HEK293 (cell line): Measurements from ENCODE around the gene MS4A14.

Source experiments
- PRDM10 ChIP-seq: fragments of 450-650 bp; formaldehyde crosslinking; IDR thresholded peaks from 2 replicates; pipeline ENCODE4 v1.5.1; 2016; ENCODE audit warnings: missing biosample characterization, missing genetic modification characterization
- ZBTB11 ChIP-seq: fragments of 450-650 bp; formaldehyde crosslinking; conservative IDR thresholded peaks from 2 replicates; pipeline ENCODE4 v1.5.1; 2016; ENCODE audit warnings: low read depth, missing biosample characterization, missing genetic modification characterization
- ZBTB17 ChIP-seq: fragments of 450-650 bp; formaldehyde crosslinking; IDR thresholded peaks from 2 replicates; pipeline ENCODE4 v1.5.1; 2016; ENCODE audit warnings: missing biosample characterization, missing genetic modification characterization
- ZNF184 ChIP-seq: fragments of 450-650 bp; IDR thresholded peaks from 2 replicates; pipeline ENCODE4 v1.5.1; 2018; ENCODE audit warnings: missing biosample characterization, mild to moderate bottlenecking, missing genetic modification characterization

GRCh38 chr11:60362241-60362640 is 34.0 kb upstream of the MS4A14 start:
- TF ChIP-seq ZNF184 (tag by site-specific recombination) (no peak), ZBTB11 (tag by site-specific recombination) (no peak), PRDM10 (no peak), ZBTB17 (tag by site-specific recombination) (no peak)
